Measurements from ENCODE around the gene MEX3A.

DNA sequence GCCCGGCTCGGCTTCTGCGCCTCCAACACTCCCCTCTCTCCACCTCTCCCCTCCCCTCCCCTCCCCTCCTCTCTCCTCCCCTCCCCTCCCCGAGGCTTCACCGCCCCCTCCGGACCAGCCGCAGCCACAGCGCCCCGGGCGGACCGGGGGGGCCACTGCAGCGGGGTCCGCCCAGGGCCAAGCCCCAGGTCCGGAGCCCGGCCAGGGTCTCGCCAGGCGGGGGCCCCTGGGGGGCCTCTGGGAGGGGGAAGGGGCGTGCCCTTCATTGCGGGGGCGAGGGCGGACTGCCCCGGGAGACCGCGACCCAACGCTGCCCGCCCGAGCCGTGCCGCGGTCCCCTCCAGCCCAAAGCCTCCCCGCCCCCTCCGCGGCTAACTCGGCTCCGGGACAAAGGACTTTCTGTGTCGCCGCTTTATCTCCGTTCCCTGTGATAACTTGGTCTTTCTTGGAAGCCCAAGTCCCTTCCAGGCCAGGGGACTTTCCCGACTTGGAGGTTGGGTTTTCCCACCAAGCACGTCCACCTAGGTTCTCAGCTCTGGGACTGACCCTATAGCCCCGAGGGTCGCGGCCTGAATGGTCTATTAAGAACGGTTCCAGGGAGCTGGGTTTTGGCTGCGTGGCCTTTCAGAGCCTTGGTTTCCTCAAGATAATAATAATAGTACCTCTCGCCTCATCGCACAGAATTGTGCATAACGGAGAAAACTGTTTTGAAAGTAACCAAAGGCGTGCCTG, 28.3 kb downstream of the MEX3A start, which contains the start of gene UBQLN4:
- TF ChIP-seq CTCF (IDR thresholded peaks at IDR 0.05; ENCODE audit: control extremely low read depth in 1 of 3, insufficient read depth in 1 of 3, low read depth in 1 of 3, low read length in 3 of 3), result peak in 2 of 3 experiments; percentile 61 to 69; a peak in 3 of 4 replicates
- peak; percentile 32; the same call in 1 of the 2 replicates for TF ChIP-seq TAF1 (IDR thresholded peaks at IDR 0.05; ENCODE audit: low read depth, low read length)
- TF ChIP-seq JUN (IDR thresholded peaks at IDR 0.05; ENCODE audit: low read depth, low read length), result no peak
- TF ChIP-seq CHD1 (IDR thresholded peaks at IDR 0.05; ENCODE audit: low read depth, low read length), result no peak
- no peak for TF ChIP-seq RXRA (IDR thresholded peaks at IDR 0.05; ENCODE audit: insufficient read depth, low read depth, low read length)
- TF ChIP-seq, protein P1, sequence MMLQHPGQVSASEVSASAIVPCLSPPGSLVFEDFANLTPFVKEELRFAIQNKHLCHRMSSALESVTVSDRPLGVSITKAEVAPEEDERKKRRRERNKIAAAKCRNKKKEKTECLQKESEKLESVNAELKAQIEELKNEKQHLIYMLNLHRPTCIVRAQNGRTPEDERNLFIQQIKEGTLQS (IDR thresholded peaks at IDR 0.05; ENCODE audit: insufficient read depth, low read depth, low read length), result no peak
- no peak for TF ChIP-seq ZNF274 (IDR thresholded peaks at IDR 0.05; ENCODE audit: borderline replicate concordance, extremely low read depth, low read length)
- TF ChIP-seq POLR2AphosphoS5 (IDR thresholded peaks at IDR 0.05; ENCODE audit: low read depth, low read length), result peak; percentile 36; the same call in 1 of the 2 replicates
- TF ChIP-seq NRF1 (IDR thresholded peaks at IDR 0.05; ENCODE audit: low read depth, low read length), result no peak
- no peak; the same call in 1 of the 2 replicates for TF ChIP-seq CREB1 (IDR thresholded peaks at IDR 0.05)
- TF ChIP-seq MAFK (IDR thresholded peaks at IDR 0.05; ENCODE audit: low read depth, low read length), result no peak

Measured in H1 (cell line).